ENCODE data around the gene ZMIZ2. TPM values are rescaled to one million over a fixed set of nuclear protein-coding genes. Genes with fewer than 3 reads are reported as not detected.
A peak's percentile ranks its signal among the peaks of the same experiment; 100 is the strongest.

The ZMIZ2 gene
- polyA plus RNA-seq, 3 donors, result 1.9 to 72.8 (median 3.3) TPM

- Mint-ChIP-seq H3K4me1 (peaks cover 40% of the 10 kb centered on the region), H3K27ac (peak overlapping the region in 1 of 7 donors; percentile 72), H3K9me3 (peaks cover 0 to 2% (median 0%) of the 10 kb centered on the region in 7 donors), H3K4me3 (no peak overlapping the region), H3K27me3 (ENCODE audit: low read depth in 3 of 3) (peaks cover 9 to 16% (median 10%) of the 10 kb centered on the region in 3 donors), H3K36me3 (peaks cover 15 to 20% of the 10 kb centered on the region in 2 donors)
- TF ChIP-seq, protein P1, sequence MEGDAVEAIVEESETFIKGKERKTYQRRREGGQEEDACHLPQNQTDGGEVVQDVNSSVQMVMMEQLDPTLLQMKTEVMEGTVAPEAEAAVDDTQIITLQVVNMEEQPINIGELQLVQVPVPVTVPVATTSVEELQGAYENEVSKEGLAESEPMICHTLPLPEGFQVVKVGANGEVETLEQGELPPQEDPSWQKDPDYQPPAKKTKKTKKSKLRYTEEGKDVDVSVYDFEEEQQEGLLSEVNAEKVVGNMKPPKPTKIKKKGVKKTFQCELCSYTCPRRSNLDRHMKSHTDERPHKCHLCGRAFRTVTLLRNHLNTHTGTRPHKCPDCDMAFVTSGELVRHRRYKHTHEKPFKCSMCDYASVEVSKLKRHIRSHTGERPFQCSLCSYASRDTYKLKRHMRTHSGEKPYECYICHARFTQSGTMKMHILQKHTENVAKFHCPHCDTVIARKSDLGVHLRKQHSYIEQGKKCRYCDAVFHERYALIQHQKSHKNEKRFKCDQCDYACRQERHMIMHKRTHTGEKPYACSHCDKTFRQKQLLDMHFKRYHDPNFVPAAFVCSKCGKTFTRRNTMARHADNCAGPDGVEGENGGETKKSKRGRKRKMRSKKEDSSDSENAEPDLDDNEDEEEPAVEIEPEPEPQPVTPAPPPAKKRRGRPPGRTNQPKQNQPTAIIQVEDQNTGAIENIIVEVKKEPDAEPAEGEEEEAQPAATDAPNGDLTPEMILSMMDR (IDR thresholded peaks at IDR 0.05), result no peak
- intact Hi-C loops (cut with micrococcal nuclease), result no loop called here
- H4K20me1 ChIP-seq (ENCODE audit: insufficient read depth, low read length), result no peaks in the 10 kb centered on the region
- H3K4me3 ChIP-seq (replicated peaks in 1 of 3; ENCODE audit: low read depth in 2 of 3, low read length in 3 of 3), result no peak overlapping the region
- H3K9me3 ChIP-seq (replicated peaks in 1 of 2; ENCODE audit: control insufficient read depth in 1 of 2, insufficient read depth in 1 of 2, low read length in 2 of 2), result no peaks in the 10 kb centered on the region
- peaks cover 14 to 18% of the 10 kb centered on the region in 2 donors for H3K36me3 ChIP-seq (replicated peaks in 1 of 2; ENCODE audit: control insufficient read depth in 1 of 2, insufficient read depth in 2 of 2, low read length in 2 of 2)
- no peaks in the 10 kb centered on the region for H3K79me2 ChIP-seq (ENCODE audit: insufficient read depth, low read length)
- H2AFZ ChIP-seq (ENCODE audit: insufficient read depth, low read depth, low read length, poor library complexity, severe bottlenecking), result no peak overlapping the region
- WGBS (ENCODE audit: insufficient coverage), result no CpG with 5 or more reads among the region's 3 CpGs
- H3K9ac ChIP-seq (ENCODE audit: insufficient read depth, low read length, poor library complexity, severe bottlenecking), result no peak overlapping the region
- H3K27ac ChIP-seq (ENCODE audit: low read depth in 1 of 2, low read length in 2 of 2), result no peak overlapping the region
- no peak for DNase-seq
- no peaks in the 10 kb centered on the region for H3K27me3 ChIP-seq (ENCODE audit: control insufficient read depth in 2 of 2, insufficient read depth in 2 of 2, low read length in 2 of 2)
- H3K4me1 ChIP-seq (ENCODE audit: control insufficient read depth in 1 of 2, insufficient read depth in 2 of 2, low read length in 2 of 2), result peaks cover 35 to 38% of the 10 kb centered on the region in 2 donors
- H3K4me2 ChIP-seq (replicated peaks; ENCODE audit: extremely low read depth, low read length, poor library complexity, severe bottlenecking), result no peak overlapping the region
Observed at GRCh38 chr7:44771358-44771757, 22.7 kb downstream of the ZMIZ2 start.

GRCh38 chr7:44772440-44772839 lies 23.8 kb downstream of the ZMIZ2 start:
- Histone ChIP-seq H3K79me2 (ENCODE audit: insufficient read depth, low read length) (no peaks in the 10 kb centered on the region), H3K9ac (ENCODE audit: insufficient read depth, low read length, poor library complexity, severe bottlenecking) (no peak overlapping the region), H3K36me3 (replicated peaks in 1 of 2; ENCODE audit: control insufficient read depth in 1 of 2, insufficient read depth in 2 of 2, low read length in 2 of 2) (peaks cover 4 to 7% of the 10 kb centered on the region in 2 donors), H4K20me1 (ENCODE audit: insufficient read depth, low read length) (no peaks in the 10 kb centered on the region), H3K9me3 (replicated peaks in 1 of 2; ENCODE audit: control insufficient read depth in 1 of 2, insufficient read depth in 1 of 2, low read length in 2 of 2) (no peaks in the 10 kb centered on the region), H3K4me2 (replicated peaks; ENCODE audit: extremely low read depth, low read length, poor library complexity, severe bottlenecking) (no peak overlapping the region), H3K4me1 (ENCODE audit: control insufficient read depth in 1 of 2, insufficient read depth in 2 of 2, low read length in 2 of 2) (peaks cover 35 to 37% of the 10 kb centered on the region in 2 donors), H3K27ac (ENCODE audit: low read depth in 1 of 2, low read length in 2 of 2) (no peak overlapping the region), H2AFZ (ENCODE audit: insufficient read depth, low read depth, low read length, poor library complexity, severe bottlenecking) (no peak overlapping the region), H3K27me3 (ENCODE audit: control insufficient read depth in 2 of 2, insufficient read depth in 2 of 2, low read length in 2 of 2) (no peaks in the 10 kb centered on the region), H3K4me3 (replicated peaks in 1 of 3; ENCODE audit: low read depth in 2 of 3, low read length in 3 of 3) (no peak overlapping the region)
- no peak overlapping the region for H3K27ac Mint-ChIP-seq
- H3K27me3 Mint-ChIP-seq (ENCODE audit: low read depth in 3 of 3), result peaks cover 10 to 16% (median 10%) of the 10 kb centered on the region in 3 donors
- intact Hi-C loops (cut with micrococcal nuclease), result no loop called here
- WGBS (ENCODE audit: insufficient coverage), result 82% methylated on average over 4 of the region's 6 CpGs
- no peak overlapping the region for H3K4me3 Mint-ChIP-seq
- peaks cover 6 to 9% of the 10 kb centered on the region in 2 donors for H3K36me3 Mint-ChIP-seq
- peaks cover 40% of the 10 kb centered on the region for H3K4me1 Mint-ChIP-seq
- DNase-seq, result no peak
- H3K9me3 Mint-ChIP-seq, result peaks cover 0 to 2% (median 0%) of the 10 kb centered on the region in 7 donors
- TF ChIP-seq, protein P1 (IDR thresholded peaks at IDR 0.05), result no peak
